K562 (cell line): ENCODE measurements around the gene SH3BP5L. TPM values are rescaled to one million over a fixed set of nuclear protein-coding genes. Genes with fewer than 3 reads are reported as not detected.
A peak's percentile ranks its signal among the peaks of the same experiment; 100 is the strongest.

Source experiments
- CEBPG ChIP-seq, 3 experiments: fragments of 200-800 bp in 1 of 3; sonication (Bioruptor generic) in 1 of 3; sonication (generic) in 1 of 3; formaldehyde crosslinking in 1 of 3; IDR thresholded peaks in 2 of 3; conservative IDR thresholded peaks in 1 of 3; 2 replicates each; pipeline versions ENCODE4 v1.6.1 to v1.8.0; 2016 to 2022; ENCODE audit warnings: missing compliant biosample characterization in 2 of 3, missing genetic modification characterization in 2 of 3, mild to moderate bottlenecking in 1 of 3, missing genetic modification reagents in 1 of 3
- KAT7 ChIP-seq: sonication (generic); formaldehyde crosslinking; IDR thresholded peaks from 2 replicates; pipeline ENCODE4 v1.8.0; 2022; ENCODE audit warnings: missing genetic modification reagents, mild to moderate bottlenecking, borderline replicate concordance
- MTA1 ChIP-seq: fragments of 450-650 bp; IDR thresholded peaks from 2 replicates; pipeline ENCODE4 v1.6.1; 2017; ENCODE audit warnings: borderline replicate concordance
- NR3C1 ChIP-seq: sonication (generic); formaldehyde crosslinking; IDR thresholded peaks from 2 replicates; pipeline ENCODE4 v1.8.1; 2022; ENCODE audit warnings: missing genetic modification reagents
- RBM14 ChIP-seq: fragments of 200-400 bp; formaldehyde crosslinking; IDR thresholded peaks from 2 replicates; pipeline ENCODE4 v1.6.1; 2018; ENCODE audit warnings: low read depth, mild to moderate bottlenecking, low read length, moderate library complexity, borderline replicate concordance; ENCODE audit not compliant: insufficient read depth
- TAF15 ChIP-seq: fragments of 200-400 bp; formaldehyde crosslinking; IDR thresholded peaks from 2 replicates; pipeline ENCODE4 v1.6.1; 2017; ENCODE audit warnings: mild to moderate bottlenecking, low read depth, low read length, moderate library complexity
- U2AF1 ChIP-seq: fragments of 200-400 bp; formaldehyde crosslinking; optimal IDR thresholded peaks from 2 replicates; pipeline ENCODE3; 2017; ENCODE audit warnings: mild to moderate bottlenecking, low read depth, low read length, moderate library complexity
- ZNF143 ChIP-seq: sonication (generic); formaldehyde crosslinking; IDR thresholded peaks from 2 replicates; pipeline ENCODE4 v1.9.0; 2022; ENCODE audit warnings: mild to moderate bottlenecking, missing genetic modification reagents
- ZNF23 ChIP-seq: fragments of 250-450 bp; sonication (Bioruptor Pico); IDR thresholded peaks from 2 replicates; pipeline ENCODE4 v1.4.0; 2020; ENCODE audit warnings: mild to moderate bottlenecking
- ZNF764 ChIP-seq: fragments of 250-450 bp; sonication (Bioruptor Pico); IDR thresholded peaks from 2 replicates; pipeline ENCODE4 v1.4.0; 2020; ENCODE audit warnings: low read depth, mild to moderate bottlenecking, moderate library complexity
- polyA plus RNA-seq, 8 experiments: library from polyadenylated mRNA; depleted of rRNA in 4 of 8; stranded (reverse) in 5 of 8; unstranded in 3 of 8; fragments of >200 nt; fragmentation: Nextera tagmentation in 2 of 8; fragmentation: Illumina TruSeq in 1 of 8; extraction: Ambion mirVana in 2 of 8; extraction: Trizol in 1 of 8; gene quantifications; 2 replicates each; pipeline versions ENCODE4 v1.2.1 to v1.2.3, GENCODE V29; 2011 to 2014; ENCODE audit warnings: inconsistent platforms in 1 of 8, missing spikeins in 1 of 8
- total RNA-seq, 7 experiments: library from RNA; depleted of rRNA in 6 of 7; stranded (reverse); fragments of >200 nt in 6 of 7; fragmentation: Illumina TruSeq in 2 of 7; extraction: Trizol in 2 of 7; gene quantifications; 2 replicates each; pipeline versions ENCODE4 v1.2.1 to v1.2.3, GENCODE V29; 2011 to 2021; ENCODE audit warnings: low replicate concordance in 1 of 7
- TF ChIP-seq, protein P1 (sequence below), 2 experiments: fragments of 450-650 bp; IDR thresholded peaks; 2 replicates each; pipeline ENCODE4 v1.6.1; 2018; ENCODE audit warnings: mild to moderate bottlenecking in 2 of 2, low read depth in 1 of 2; ENCODE audit not compliant: partially characterized antibody in 2 of 2
- TF ChIP-seq, protein P2 (sequence below): fragments of 200-600 bp; sonication (generic); IDR thresholded peaks from one replicate; pipeline ENCODE4 v1.6.1; 2012; ENCODE audit warnings: mild to moderate bottlenecking, low read depth, low read length, inconsistent platforms

The SH3BP5L gene
- total and polyA plus RNA-seq, 9 of the 15 experiments (the other 6 are each of a cell fraction or from before 2014, with no cell fraction given), result 1.9 to 26.5 (median 15.8) TPM

DNA sequence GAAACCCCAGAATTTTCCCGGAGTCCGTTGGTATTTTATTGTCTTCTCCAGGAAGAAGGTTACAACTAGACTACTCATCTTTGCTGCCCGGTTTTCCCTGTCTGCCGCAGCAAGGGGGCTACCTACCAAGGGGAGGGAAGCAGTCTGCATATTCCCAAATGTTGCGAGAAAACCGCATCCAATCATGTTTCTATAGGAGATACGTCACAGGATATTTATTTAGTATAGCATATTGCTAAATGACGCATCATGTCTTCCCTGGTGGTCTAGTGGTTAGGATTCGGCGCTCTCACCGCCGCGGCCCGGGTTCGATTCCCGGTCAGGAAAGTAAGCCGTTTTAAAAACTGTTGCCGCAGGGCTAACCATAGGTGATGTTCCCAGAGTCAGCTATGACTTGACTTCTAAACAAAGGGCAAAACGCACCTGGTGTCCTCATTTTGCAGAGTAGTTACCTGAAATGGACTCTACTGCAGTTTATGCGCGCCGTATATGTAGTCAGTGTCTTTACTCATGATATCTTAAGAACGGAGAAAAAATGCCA is 48.3 kb upstream of the SH3BP5L start (continued):
- TF ChIP-seq, protein P1, sequence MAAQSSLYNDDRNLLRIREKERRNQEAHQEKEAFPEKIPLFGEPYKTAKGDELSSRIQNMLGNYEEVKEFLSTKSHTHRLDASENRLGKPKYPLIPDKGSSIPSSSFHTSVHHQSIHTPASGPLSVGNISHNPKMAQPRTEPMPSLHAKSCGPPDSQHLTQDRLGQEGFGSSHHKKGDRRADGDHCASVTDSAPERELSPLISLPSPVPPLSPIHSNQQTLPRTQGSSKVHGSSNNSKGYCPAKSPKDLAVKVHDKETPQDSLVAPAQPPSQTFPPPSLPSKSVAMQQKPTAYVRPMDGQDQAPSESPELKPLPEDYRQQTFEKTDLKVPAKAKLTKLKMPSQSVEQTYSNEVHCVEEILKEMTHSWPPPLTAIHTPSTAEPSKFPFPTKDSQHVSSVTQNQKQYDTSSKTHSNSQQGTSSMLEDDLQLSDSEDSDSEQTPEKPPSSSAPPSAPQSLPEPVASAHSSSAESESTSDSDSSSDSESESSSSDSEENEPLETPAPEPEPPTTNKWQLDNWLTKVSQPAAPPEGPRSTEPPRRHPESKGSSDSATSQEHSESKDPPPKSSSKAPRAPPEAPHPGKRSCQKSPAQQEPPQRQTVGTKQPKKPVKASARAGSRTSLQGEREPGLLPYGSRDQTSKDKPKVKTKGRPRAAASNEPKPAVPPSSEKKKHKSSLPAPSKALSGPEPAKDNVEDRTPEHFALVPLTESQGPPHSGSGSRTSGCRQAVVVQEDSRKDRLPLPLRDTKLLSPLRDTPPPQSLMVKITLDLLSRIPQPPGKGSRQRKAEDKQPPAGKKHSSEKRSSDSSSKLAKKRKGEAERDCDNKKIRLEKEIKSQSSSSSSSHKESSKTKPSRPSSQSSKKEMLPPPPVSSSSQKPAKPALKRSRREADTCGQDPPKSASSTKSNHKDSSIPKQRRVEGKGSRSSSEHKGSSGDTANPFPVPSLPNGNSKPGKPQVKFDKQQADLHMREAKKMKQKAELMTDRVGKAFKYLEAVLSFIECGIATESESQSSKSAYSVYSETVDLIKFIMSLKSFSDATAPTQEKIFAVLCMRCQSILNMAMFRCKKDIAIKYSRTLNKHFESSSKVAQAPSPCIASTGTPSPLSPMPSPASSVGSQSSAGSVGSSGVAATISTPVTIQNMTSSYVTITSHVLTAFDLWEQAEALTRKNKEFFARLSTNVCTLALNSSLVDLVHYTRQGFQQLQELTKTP (IDR thresholded peaks at IDR 0.05; ENCODE audit: low read depth in 1 of 2, partially characterized antibody in 2 of 2), result peak in 1 of 2 experiments; percentile 70
- TF ChIP-seq TAF15 (no peak), NR3C1 (CRISPR knock-in tag) (no peak), ZNF23 (no peak), U2AF1 (no peak), RBM14 (no peak), ZNF143 (CRISPR knock-in tag) (no peak), MTA1 (no peak), CEBPG (CRISPR knock-in tag; IDR thresholded peaks at IDR 0.05) (no peak), CEBPG (tag; conservative IDR thresholded peaks at IDR 0.05 in 1 of 2, IDR thresholded peaks at IDR 0.05 in 1 of 2) (peak in 1 of 2 experiments; percentile 60; a peak in 3 of 4 replicates), KAT7 (CRISPR knock-in tag) (peak; percentile 47; the same call in 1 of the 2 replicates), ZNF764 (CRISPR knock-in tag) (peak; percentile 75)
- TF ChIP-seq, protein P2, sequence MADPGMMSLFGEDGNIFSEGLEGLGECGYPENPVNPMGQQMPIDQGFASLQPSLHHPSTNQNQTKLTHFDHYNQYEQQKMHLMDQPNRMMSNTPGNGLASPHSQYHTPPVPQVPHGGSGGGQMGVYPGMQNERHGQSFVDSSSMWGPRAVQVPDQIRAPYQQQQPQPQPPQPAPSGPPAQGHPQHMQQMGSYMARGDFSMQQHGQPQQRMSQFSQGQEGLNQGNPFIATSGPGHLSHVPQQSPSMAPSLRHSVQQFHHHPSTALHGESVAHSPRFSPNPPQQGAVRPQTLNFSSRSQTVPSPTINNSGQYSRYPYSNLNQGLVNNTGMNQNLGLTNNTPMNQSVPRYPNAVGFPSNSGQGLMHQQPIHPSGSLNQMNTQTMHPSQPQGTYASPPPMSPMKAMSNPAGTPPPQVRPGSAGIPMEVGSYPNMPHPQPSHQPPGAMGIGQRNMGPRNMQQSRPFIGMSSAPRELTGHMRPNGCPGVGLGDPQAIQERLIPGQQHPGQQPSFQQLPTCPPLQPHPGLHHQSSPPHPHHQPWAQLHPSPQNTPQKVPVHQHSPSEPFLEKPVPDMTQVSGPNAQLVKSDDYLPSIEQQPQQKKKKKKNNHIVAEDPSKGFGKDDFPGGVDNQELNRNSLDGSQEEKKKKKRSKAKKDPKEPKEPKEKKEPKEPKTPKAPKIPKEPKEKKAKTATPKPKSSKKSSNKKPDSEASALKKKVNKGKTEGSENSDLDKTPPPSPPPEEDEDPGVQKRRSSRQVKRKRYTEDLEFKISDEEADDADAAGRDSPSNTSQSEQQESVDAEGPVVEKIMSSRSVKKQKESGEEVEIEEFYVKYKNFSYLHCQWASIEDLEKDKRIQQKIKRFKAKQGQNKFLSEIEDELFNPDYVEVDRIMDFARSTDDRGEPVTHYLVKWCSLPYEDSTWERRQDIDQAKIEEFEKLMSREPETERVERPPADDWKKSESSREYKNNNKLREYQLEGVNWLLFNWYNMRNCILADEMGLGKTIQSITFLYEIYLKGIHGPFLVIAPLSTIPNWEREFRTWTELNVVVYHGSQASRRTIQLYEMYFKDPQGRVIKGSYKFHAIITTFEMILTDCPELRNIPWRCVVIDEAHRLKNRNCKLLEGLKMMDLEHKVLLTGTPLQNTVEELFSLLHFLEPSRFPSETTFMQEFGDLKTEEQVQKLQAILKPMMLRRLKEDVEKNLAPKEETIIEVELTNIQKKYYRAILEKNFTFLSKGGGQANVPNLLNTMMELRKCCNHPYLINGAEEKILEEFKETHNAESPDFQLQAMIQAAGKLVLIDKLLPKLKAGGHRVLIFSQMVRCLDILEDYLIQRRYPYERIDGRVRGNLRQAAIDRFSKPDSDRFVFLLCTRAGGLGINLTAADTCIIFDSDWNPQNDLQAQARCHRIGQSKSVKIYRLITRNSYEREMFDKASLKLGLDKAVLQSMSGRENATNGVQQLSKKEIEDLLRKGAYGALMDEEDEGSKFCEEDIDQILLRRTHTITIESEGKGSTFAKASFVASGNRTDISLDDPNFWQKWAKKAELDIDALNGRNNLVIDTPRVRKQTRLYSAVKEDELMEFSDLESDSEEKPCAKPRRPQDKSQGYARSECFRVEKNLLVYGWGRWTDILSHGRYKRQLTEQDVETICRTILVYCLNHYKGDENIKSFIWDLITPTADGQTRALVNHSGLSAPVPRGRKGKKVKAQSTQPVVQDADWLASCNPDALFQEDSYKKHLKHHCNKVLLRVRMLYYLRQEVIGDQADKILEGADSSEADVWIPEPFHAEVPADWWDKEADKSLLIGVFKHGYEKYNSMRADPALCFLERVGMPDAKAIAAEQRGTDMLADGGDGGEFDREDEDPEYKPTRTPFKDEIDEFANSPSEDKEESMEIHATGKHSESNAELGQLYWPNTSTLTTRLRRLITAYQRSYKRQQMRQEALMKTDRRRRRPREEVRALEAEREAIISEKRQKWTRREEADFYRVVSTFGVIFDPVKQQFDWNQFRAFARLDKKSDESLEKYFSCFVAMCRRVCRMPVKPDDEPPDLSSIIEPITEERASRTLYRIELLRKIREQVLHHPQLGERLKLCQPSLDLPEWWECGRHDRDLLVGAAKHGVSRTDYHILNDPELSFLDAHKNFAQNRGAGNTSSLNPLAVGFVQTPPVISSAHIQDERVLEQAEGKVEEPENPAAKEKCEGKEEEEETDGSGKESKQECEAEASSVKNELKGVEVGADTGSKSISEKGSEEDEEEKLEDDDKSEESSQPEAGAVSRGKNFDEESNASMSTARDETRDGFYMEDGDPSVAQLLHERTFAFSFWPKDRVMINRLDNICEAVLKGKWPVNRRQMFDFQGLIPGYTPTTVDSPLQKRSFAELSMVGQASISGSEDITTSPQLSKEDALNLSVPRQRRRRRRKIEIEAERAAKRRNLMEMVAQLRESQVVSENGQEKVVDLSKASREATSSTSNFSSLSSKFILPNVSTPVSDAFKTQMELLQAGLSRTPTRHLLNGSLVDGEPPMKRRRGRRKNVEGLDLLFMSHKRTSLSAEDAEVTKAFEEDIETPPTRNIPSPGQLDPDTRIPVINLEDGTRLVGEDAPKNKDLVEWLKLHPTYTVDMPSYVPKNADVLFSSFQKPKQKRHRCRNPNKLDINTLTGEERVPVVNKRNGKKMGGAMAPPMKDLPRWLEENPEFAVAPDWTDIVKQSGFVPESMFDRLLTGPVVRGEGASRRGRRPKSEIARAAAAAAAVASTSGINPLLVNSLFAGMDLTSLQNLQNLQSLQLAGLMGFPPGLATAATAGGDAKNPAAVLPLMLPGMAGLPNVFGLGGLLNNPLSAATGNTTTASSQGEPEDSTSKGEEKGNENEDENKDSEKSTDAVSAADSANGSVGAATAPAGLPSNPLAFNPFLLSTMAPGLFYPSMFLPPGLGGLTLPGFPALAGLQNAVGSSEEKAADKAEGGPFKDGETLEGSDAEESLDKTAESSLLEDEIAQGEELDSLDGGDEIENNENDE, result no peak
